Sigmoid colon (tissue), 4 donors: ENCODE results near the gene DDX21.

ENCODE experiments used
- EP300 ChIP-seq, 4 donors: sonication (generic); formaldehyde crosslinking; IDR thresholded peaks; one replicate each; pipeline ENCODE4 v1.6.1; 2017; ENCODE audit warnings: antibody characterized with exemption in 4 of 4
- TF ChIP-seq, protein P1 (sequence below), 4 experiments: fragments of 450-650 bp in 3 of 4; fragments of 200-600 bp in 1 of 4; IDR thresholded peaks; one replicate each; pipeline ENCODE4 v1.5.1; 2016 to 2019; ENCODE audit warnings: antibody characterized with exemption in 4 of 4, mild to moderate bottlenecking in 3 of 4, moderate library complexity in 2 of 4

DNA sequence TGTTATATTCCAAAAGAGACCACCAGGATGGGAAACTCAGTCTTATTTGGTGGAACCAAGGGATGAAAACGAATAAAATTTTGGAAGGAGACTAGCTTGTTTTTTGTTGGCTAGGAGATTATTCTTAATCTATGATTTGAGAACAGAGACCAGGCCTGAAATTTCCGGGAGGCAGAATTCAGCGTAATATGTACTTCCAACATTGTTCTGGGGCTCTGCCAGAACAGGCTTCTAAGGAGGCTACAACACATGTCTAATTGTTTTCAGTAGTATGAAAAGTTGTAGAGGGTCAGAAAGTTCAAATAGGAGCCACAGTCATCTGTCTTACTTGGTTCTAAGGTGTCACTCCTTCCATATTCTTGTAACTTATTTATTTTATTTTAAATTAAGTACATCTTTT, 1.7 kb downstream of the DDX21 start:
- TF ChIP-seq, protein P1, sequence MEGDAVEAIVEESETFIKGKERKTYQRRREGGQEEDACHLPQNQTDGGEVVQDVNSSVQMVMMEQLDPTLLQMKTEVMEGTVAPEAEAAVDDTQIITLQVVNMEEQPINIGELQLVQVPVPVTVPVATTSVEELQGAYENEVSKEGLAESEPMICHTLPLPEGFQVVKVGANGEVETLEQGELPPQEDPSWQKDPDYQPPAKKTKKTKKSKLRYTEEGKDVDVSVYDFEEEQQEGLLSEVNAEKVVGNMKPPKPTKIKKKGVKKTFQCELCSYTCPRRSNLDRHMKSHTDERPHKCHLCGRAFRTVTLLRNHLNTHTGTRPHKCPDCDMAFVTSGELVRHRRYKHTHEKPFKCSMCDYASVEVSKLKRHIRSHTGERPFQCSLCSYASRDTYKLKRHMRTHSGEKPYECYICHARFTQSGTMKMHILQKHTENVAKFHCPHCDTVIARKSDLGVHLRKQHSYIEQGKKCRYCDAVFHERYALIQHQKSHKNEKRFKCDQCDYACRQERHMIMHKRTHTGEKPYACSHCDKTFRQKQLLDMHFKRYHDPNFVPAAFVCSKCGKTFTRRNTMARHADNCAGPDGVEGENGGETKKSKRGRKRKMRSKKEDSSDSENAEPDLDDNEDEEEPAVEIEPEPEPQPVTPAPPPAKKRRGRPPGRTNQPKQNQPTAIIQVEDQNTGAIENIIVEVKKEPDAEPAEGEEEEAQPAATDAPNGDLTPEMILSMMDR (IDR thresholded peaks at IDR 0.05): no peak
- TF ChIP-seq EP300 (IDR thresholded peaks at IDR 0.05): no peak
